GM23248 (cell line): Measurements from ENCODE around the gene CHCHD5. TPM values are rescaled to one million over a fixed set of nuclear protein-coding genes. Genes with fewer than 3 reads are reported as not detected.

ENCODE experiments used
- DNase-seq: peaks from one replicate; pipeline ENCODE4 v3.0.0-alpha.2; 2015
- H2AFZ ChIP-seq: fragments of 200-600 bp; sonication (generic); 2 replicates; pipeline ENCODE4 v1.6.1; 2016; ENCODE audit warnings: antibody characterized with exemption
- H3F3A ChIP-seq: fragments of 200-600 bp; sonication (generic); 2 replicates; pipeline ENCODE4 v1.6.1; 2016; ENCODE audit warnings: mild to moderate bottlenecking, antibody characterized with exemption, mixed run types; ENCODE audit not compliant: insufficient read depth
- H3K27ac ChIP-seq: fragments of 200-600 bp; sonication (generic); 2 replicates; pipeline ENCODE4 v1.5.1; 2016; ENCODE audit warnings: mild to moderate bottlenecking
- H3K27me3 ChIP-seq: fragments of 200-600 bp; sonication (generic); replicated peaks from 2 replicates; pipeline ENCODE4 v1.6.1; 2016; ENCODE audit warnings: mild to moderate bottlenecking; ENCODE audit not compliant: insufficient read depth
- H3K36me3 ChIP-seq: fragments of 200-600 bp; sonication (generic); 2 replicates; pipeline ENCODE4 v1.6.1; 2016; ENCODE audit warnings: low read depth, mild to moderate bottlenecking
- H3K4me1 ChIP-seq: fragments of 200-600 bp; sonication (generic); 2 replicates; pipeline ENCODE4 v1.6.1; 2016; ENCODE audit warnings: mild to moderate bottlenecking; ENCODE audit not compliant: insufficient read depth
- H3K4me2 ChIP-seq: fragments of 200-600 bp; sonication (generic); one replicate; pipeline ENCODE4 v1.6.1; 2016; ENCODE audit warnings: mild to moderate bottlenecking; ENCODE audit not compliant: unreplicated experiment
- H3K4me3 ChIP-seq: fragments of 200-600 bp; sonication (generic); 2 replicates; pipeline ENCODE4 v1.5.1; 2016; ENCODE audit warnings: mild to moderate bottlenecking
- H3K79me2 ChIP-seq: fragments of 200-600 bp; sonication (generic); 2 replicates; pipeline ENCODE4 v1.6.1; 2016; ENCODE audit warnings: mild to moderate bottlenecking; ENCODE audit not compliant: insufficient read depth
- H3K9ac ChIP-seq: fragments of 200-600 bp; sonication (generic); 2 replicates; pipeline ENCODE4 v1.6.1; 2016; ENCODE audit warnings: mild to moderate bottlenecking
- H3K9me2 ChIP-seq: fragments of 200-600 bp; sonication (generic); 2 replicates; pipeline ENCODE4 v1.6.1; 2016; ENCODE audit warnings: mixed run types, mild to moderate bottlenecking, moderate library complexity; ENCODE audit not compliant: insufficient read depth
- H3K9me3 ChIP-seq: fragments of 200-600 bp; sonication (generic); one replicate; pipeline ENCODE4 v1.6.1; 2017; ENCODE audit warnings: low read depth
- H4K20me1 ChIP-seq: fragments of 200-600 bp; sonication (generic); 2 replicates; pipeline ENCODE4 v1.6.0; 2016; ENCODE audit not compliant: insufficient read depth
- EZH2 ChIP-seq: fragments of 200-600 bp; sonication (generic); IDR thresholded peaks from 2 replicates; pipeline ENCODE4 v1.6.1; 2018; ENCODE audit warnings: antibody characterized with exemption, mild to moderate bottlenecking; ENCODE audit not compliant: insufficient read depth, poor library complexity, severe bottlenecking
- EZH2phosphoT487 ChIP-seq: fragments of 200-600 bp; sonication (generic); IDR thresholded peaks from 2 replicates; pipeline ENCODE4 v1.6.1; 2018; ENCODE audit warnings: antibody characterized with exemption, moderate library complexity, mild to moderate bottlenecking, low read depth; ENCODE audit not compliant: insufficient read depth
- WGBS, 2 experiments: methylation state at CpG; one replicate each; pipeline ENCODE4 v1.1.6; 2015 to 2017; ENCODE audit warnings: low lambda C conversion rate in 2 of 2, low coverage in 1 of 2; ENCODE audit errors: missing lambda C conversion rate in 2 of 2; 5-methylcytosine and 5-hydroxymethylcytosine counted together
- in situ Hi-C: fragments of 300-500 bp; cut with MboI; formaldehyde crosslinking; loops from 2 replicates; pipeline ENCODE4 v1.15.0; 2020
- polyA plus RNA-seq: library from polyadenylated mRNA; unstranded; fragments of >200 nt; fragmentation: Nextera tagmentation; extraction: Ambion mirVana; gene quantifications from 2 replicates; pipeline ENCODE4 v1.2.1, GENCODE V29; 2016
- total RNA-seq: library from RNA; depleted of rRNA; stranded (reverse); fragments of >200 nt; shearing (Covaris generic); gene quantifications from 2 replicates; pipeline ENCODE4 v1.2.3, GENCODE V29; 2014

Gene CHCHD5
- total and polyA plus RNA-seq, 2 experiments from 2014 or later, result 9.5 to 55.4 TPM

- Histone ChIP-seq H3K4me2 (no peak overlapping the region), H3K36me3 (no peaks in the 10 kb centered on the region), H2AFZ (no peak overlapping the region), H3F3A (peaks cover 4% of the 10 kb centered on the region), H3K27me3 (no peaks in the 10 kb centered on the region), H4K20me1 (no peaks in the 10 kb centered on the region), H3K4me1 (peaks cover 10% of the 10 kb centered on the region), H3K4me3 (no peak overlapping the region), H3K9ac (no peak overlapping the region), H3K79me2 (peaks cover 15% of the 10 kb centered on the region), H3K9me3 (no peaks in the 10 kb centered on the region), H3K9me2 (no peaks in the 10 kb centered on the region), H3K27ac (no peak overlapping the region)
- DNase-seq, result no peak
- no peak for TF ChIP-seq EZH2phosphoT487
- TF ChIP-seq EZH2, result no peak
- in situ Hi-C loops, result no loop called here
- 79 to 83% methylated on average over 5 to 6 of the region's 6 CpGs for WGBS, 2 experiments
Observed at GRCh38 chr2:112588611-112589045, 4.2 kb downstream of the CHCHD5 start.

GRCh38 chr2:112591413-112591812 lies 7.0 kb downstream of the CHCHD5 start:
- in situ Hi-C loops, result no loop called here
- TF ChIP-seq EZH2phosphoT487 (no peak), EZH2 (no peak)

GRCh38 chr2:112593736-112594135 lies 9.3 kb downstream of the CHCHD5 start:
- TF ChIP-seq EZH2 (no peak), EZH2phosphoT487 (no peak)
- Histone ChIP-seq H3K36me3 (no peaks in the 10 kb centered on the region), H4K20me1 (no peaks in the 10 kb centered on the region), H3K27ac (no peak overlapping the region), H3K79me2 (no peaks in the 10 kb centered on the region), H2AFZ (no peak overlapping the region), H3K9me2 (no peaks in the 10 kb centered on the region), H3K4me2 (no peak overlapping the region), H3K9ac (no peak overlapping the region), H3K4me3 (no peak overlapping the region), H3K4me1 (no peaks in the 10 kb centered on the region), H3F3A (no peaks in the 10 kb centered on the region), H3K9me3 (no peaks in the 10 kb centered on the region), H3K27me3 (no peaks in the 10 kb centered on the region)
- in situ Hi-C loops, result no loop called here
- WGBS, 2 experiments, result 51 to 70% methylated on average over 4 of the region's 4 CpGs
- no peak for DNase-seq

More at GRCh38 chr2:112591413-112591812, 7.0 kb downstream of the CHCHD5 start:
- Histone ChIP-seq H3K4me2 (no peak overlapping the region), H4K20me1 (no peaks in the 10 kb centered on the region), H3K9ac (no peak overlapping the region), H3K9me2 (no peaks in the 10 kb centered on the region), H2AFZ (no peak overlapping the region), H3F3A (no peaks in the 10 kb centered on the region), H3K4me3 (no peak overlapping the region), H3K9me3 (no peaks in the 10 kb centered on the region), H3K4me1 (no peaks in the 10 kb centered on the region), H3K27me3 (no peaks in the 10 kb centered on the region), H3K79me2 (peaks cover 6% of the 10 kb centered on the region), H3K36me3 (no peaks in the 10 kb centered on the region), H3K27ac (no peak overlapping the region)
- DNase-seq, result no peak
- WGBS, 2 experiments, result 99% methylated on average over 5 of the region's 5 CpGs

- H3K9me2 ChIP-seq, result no peaks in the 10 kb centered on the region
- TF ChIP-seq EZH2phosphoT487 (no peak), EZH2 (no peak)
- WGBS, 2 experiments, result 91 to 96% methylated on average over 10 of the region's 10 CpGs
Observed at GRCh38 chr2:112597537-112598322, 13.3 kb downstream of the CHCHD5 start.

More at GRCh38 chr2:112597537-112598322, 13.3 kb downstream of the CHCHD5 start:
- Histone ChIP-seq H3K4me1 (peaks cover 16% of the 10 kb centered on the region), H3K27ac (no peak overlapping the region), H3K4me3 (no peak overlapping the region), H3K9ac (no peak overlapping the region), H3K27me3 (no peaks in the 10 kb centered on the region), H3K36me3 (no peaks in the 10 kb centered on the region), H3K79me2 (no peaks in the 10 kb centered on the region), H2AFZ (no peak overlapping the region), H3F3A (0 out of 2 replicates have a peak, but pooled peaks cover 6% of the 10 kb centered on the region), H3K4me2 (no peak overlapping the region), H3K9me3 (no peaks in the 10 kb centered on the region), H4K20me1 (no peaks in the 10 kb centered on the region)
- DNase-seq, result no peak
- in situ Hi-C loops, result no loop called here
